ENCODE data around the gene DISC1.
"Not testable (repeated sequence)": the region's sequence is repeated elsewhere in the genome, so short reads cannot be mapped to it uniquely, and the experiment has no call there.

- TF ChIP-seq CTCF (IDR thresholded peaks at IDR 0.05; ENCODE audit: low read depth, low read length); MAX (IDR thresholded peaks at IDR 0.05; ENCODE audit: low read depth, low read length); POLR2A (IDR thresholded peaks at IDR 0.05; ENCODE audit: extremely low read depth, insufficient read length); MYC (IDR thresholded peaks at IDR 0.05; ENCODE audit: low read depth, low read length): not testable (repeated sequence)
These were observed 335.2 kb downstream of the DISC1 start for GRCh38 chr1:231961801-231962200.

Measured in NB4 (cell line).